Mesenchymal stem cell (in vitro differentiated cells and primary cell): ENCODE measurements around the gene SIGLEC9.
A peak's percentile ranks its signal among the peaks of the same experiment; 100 is the strongest.

ENCODE experiments used
- DNase-seq: peaks from one replicate; pipeline ENCODE4 v3.0.0-alpha.2; 2013
- H2AFZ ChIP-seq: one replicate; pipeline ENCODE4 v1.6.1; 2013; ENCODE audit warnings: low read depth, mild to moderate bottlenecking, control low read depth, inconsistent platforms, low read length, moderate library complexity
- H2AK5ac ChIP-seq: 2 replicates; pipeline ENCODE4 v1.6.1; 2013; ENCODE audit warnings: low read length, moderate library complexity, mild to moderate bottlenecking, inconsistent platforms; ENCODE audit not compliant: severe bottlenecking
- H2BK120ac ChIP-seq: one replicate; pipeline ENCODE4 v1.6.1; 2013; ENCODE audit warnings: low read depth, mild to moderate bottlenecking, inconsistent platforms, low read length, moderate library complexity
- H2BK12ac ChIP-seq, 2 experiments: one replicate each; pipeline ENCODE4 v1.6.1; 2013; ENCODE audit warnings: inconsistent platforms in 2 of 2, low read length in 2 of 2, mild to moderate bottlenecking in 2 of 2, moderate library complexity in 2 of 2, control low read depth in 1 of 2
- H2BK15ac ChIP-seq: one replicate; pipeline ENCODE4 v1.6.1; 2013; ENCODE audit warnings: mild to moderate bottlenecking, low read depth, inconsistent platforms; ENCODE audit not compliant: poor library complexity, severe bottlenecking
- H2BK5ac ChIP-seq: 2 replicates; pipeline ENCODE4 v1.6.1; 2013; ENCODE audit warnings: low read depth, mild to moderate bottlenecking, low read length, control low read depth, inconsistent platforms; ENCODE audit not compliant: poor library complexity, severe bottlenecking
- H3K14ac ChIP-seq, 2 experiments: one replicate each; pipeline ENCODE4 v1.6.1; 2013; ENCODE audit warnings: inconsistent platforms in 2 of 2, low read length in 2 of 2, control low read depth in 1 of 2, mild to moderate bottlenecking in 1 of 2, moderate library complexity in 1 of 2
- H3K18ac ChIP-seq, 2 experiments: one replicate each; pipeline ENCODE4 v1.6.1; 2013; ENCODE audit warnings: inconsistent platforms in 2 of 2, low read length in 2 of 2, control low read depth in 1 of 2, low read depth in 1 of 2, mild to moderate bottlenecking in 1 of 2
- H3K23ac ChIP-seq, 2 experiments: one replicate each; pipeline ENCODE4 v1.6.1; 2013; ENCODE audit warnings: inconsistent platforms in 2 of 2, low read length in 2 of 2, mild to moderate bottlenecking in 2 of 2, moderate library complexity in 2 of 2, control low read depth in 1 of 2
- H3K27ac ChIP-seq: 2 replicates; pipeline ENCODE4 v1.5.1; 2013; ENCODE audit warnings: mild to moderate bottlenecking, moderate library complexity, low read length, control low read depth, inconsistent platforms; ENCODE audit not compliant: poor library complexity, severe bottlenecking
- H3K27me3 ChIP-seq, 2 experiments: 2 replicates each; pipeline versions ENCODE4 v1.6.1 to v1.7.0; 2013; ENCODE audit warnings: low read length in 2 of 2, mild to moderate bottlenecking in 2 of 2, moderate library complexity in 2 of 2, control low read depth in 1 of 2, inconsistent platforms in 1 of 2; ENCODE audit not compliant: control insufficient read depth in 1 of 2, insufficient read depth in 1 of 2
- H3K36me3 ChIP-seq, 2 experiments: 2 replicates each; pipeline versions ENCODE4 v1.6.1 to v1.7.0; 2013; ENCODE audit warnings: low read length in 2 of 2, control low read depth in 1 of 2, inconsistent platforms in 1 of 2, low read depth in 1 of 2, mild to moderate bottlenecking in 1 of 2; ENCODE audit not compliant: insufficient read depth in 2 of 2, control insufficient read depth in 1 of 2
- H3K4ac ChIP-seq, 2 experiments: one replicate each; pipeline ENCODE4 v1.6.1; 2013; ENCODE audit warnings: inconsistent platforms in 2 of 2, low read length in 2 of 2, mild to moderate bottlenecking in 2 of 2, moderate library complexity in 2 of 2, control low read depth in 1 of 2, low read depth in 1 of 2
- H3K4me1 ChIP-seq: 2 replicates; pipeline ENCODE4 v1.6.1; 2013; ENCODE audit warnings: low read depth, low read length, control low read depth; ENCODE audit not compliant: control insufficient read depth, insufficient read depth
- H3K4me2 ChIP-seq: 2 replicates; pipeline ENCODE4 v1.6.1; 2013; ENCODE audit warnings: low read length, mild to moderate bottlenecking, inconsistent platforms; ENCODE audit not compliant: poor library complexity, severe bottlenecking
- H3K4me3 ChIP-seq, 2 experiments: 2 replicates each; pipeline versions ENCODE4 v1.5.1 to v1.7.0; 2013; ENCODE audit warnings: low read length in 2 of 2, mild to moderate bottlenecking in 2 of 2, control low read depth in 1 of 2, low read depth in 1 of 2; ENCODE audit not compliant: insufficient read depth in 1 of 2
- H3K79me1 ChIP-seq: replicated peaks from 2 replicates; pipeline ENCODE4 v1.6.1; 2013; ENCODE audit warnings: mild to moderate bottlenecking, control low read depth, low read length, inconsistent platforms; ENCODE audit not compliant: poor library complexity, severe bottlenecking
- H3K9ac ChIP-seq: 2 replicates; pipeline ENCODE4 v1.7.0; 2013; ENCODE audit warnings: mild to moderate bottlenecking, low read length, moderate library complexity
- H3K9me3 ChIP-seq: 2 replicates; pipeline ENCODE4 v1.7.0; 2013; ENCODE audit warnings: mild to moderate bottlenecking, low read length; ENCODE audit not compliant: control insufficient read depth
- H4K8ac ChIP-seq: one replicate; pipeline ENCODE4 v1.6.1; 2013; ENCODE audit warnings: inconsistent platforms, mild to moderate bottlenecking, low read length, moderate library complexity
- H4K91ac ChIP-seq: one replicate; pipeline ENCODE4 v1.6.1; 2013; ENCODE audit warnings: mild to moderate bottlenecking, low read length, inconsistent platforms
- WGBS: methylation state at CpG from one replicate; pipeline ENCODE4 v1.1.7; 2013; ENCODE audit warnings: mixed read lengths; 5-methylcytosine and 5-hydroxymethylcytosine counted together

Gene SIGLEC9

GRCh38 chr19:51107406-51108065 is 17.2 kb upstream of the SIGLEC9 start:
- H3K18ac ChIP-seq, result peak overlapping the region; percentile 38 to 88
- H4K91ac ChIP-seq, result peak overlapping the region; percentile 45
- H4K8ac ChIP-seq, result peak overlapping the region; percentile 29
- H3K79me1 ChIP-seq, result peaks cover 31% of the 10 kb centered on the region
- peak overlapping the region; percentile 89 for H3K4me2 ChIP-seq
- H3K9ac ChIP-seq, result peak overlapping the region; percentile 90
- peak overlapping the region; percentile 75 for H2AFZ ChIP-seq
- WGBS, result 32% methylated on average over 18 of the region's 18 CpGs
- peak overlapping the region; percentile 19 for H2AK5ac ChIP-seq
- peak overlapping the region; percentile 66 to 91 for H3K4me3 ChIP-seq
- peaks cover 11% of the 10 kb centered on the region for H3K4me1 ChIP-seq
- peaks cover 19 to 26% of the 10 kb centered on the region in 2 experiments for H3K36me3 ChIP-seq
- DNase-seq, result no peak
- no peak overlapping the region for H2BK12ac ChIP-seq
- peak overlapping the region; percentile 65 for H2BK15ac ChIP-seq
- peak overlapping the region in 1 of 2 experiments; percentile 34 for H3K23ac ChIP-seq
- H2BK120ac ChIP-seq, result no peak overlapping the region
- peak overlapping the region in 1 of 2 experiments; percentile 81 for H3K4ac ChIP-seq
- H2BK5ac ChIP-seq, result no peak overlapping the region
- peak overlapping the region in 1 of 2 experiments; percentile 9 for H3K14ac ChIP-seq
- H3K9me3 ChIP-seq, result no peaks in the 10 kb centered on the region
- peak overlapping the region; percentile 53 for H3K27ac ChIP-seq
- H3K27me3 ChIP-seq, result peaks cover 4 to 19% of the 10 kb centered on the region in 2 experiments

- peak within 1 kb of the TSS in 1 of 2 experiments; percentile 9 for H3K14ac ChIP-seq
- peaks cover 11% of the 10 kb centered on the region for H3K4me1 ChIP-seq
- H4K91ac ChIP-seq, result peak within 1 kb of the TSS; percentile 45
- H2BK15ac ChIP-seq, result peak within 1 kb of the TSS; percentile 65
- no peak within 1 kb of the TSS for H2BK5ac ChIP-seq
- H3K9me3 ChIP-seq, result no peaks in the 10 kb centered on the region
- peak within 1 kb of the TSS in 1 of 2 experiments; percentile 34 for H3K23ac ChIP-seq
- H3K18ac ChIP-seq, result peak within 1 kb of the TSS; percentile 64 to 88
- H2BK12ac ChIP-seq, result no peak within 1 kb of the TSS
- H2BK120ac ChIP-seq, result no peak within 1 kb of the TSS
- peak within 1 kb of the TSS; percentile 19 for H2AK5ac ChIP-seq
- peak within 1 kb of the TSS; percentile 53 for H3K27ac ChIP-seq
- H3K4me2 ChIP-seq, result peak within 1 kb of the TSS; percentile 89
- H3K4me3 ChIP-seq, result peak within 1 kb of the TSS; percentile 66 to 91
- DNase-seq, result peak; percentile 99
- under 1% methylated on average over 37 of the region's 43 CpGs for WGBS
- H4K8ac ChIP-seq, result peak within 1 kb of the TSS; percentile 64
- peaks cover 4 to 26% of the 10 kb centered on the region in 2 experiments for H3K27me3 ChIP-seq
- H3K79me1 ChIP-seq, result peaks cover 31% of the 10 kb centered on the region
- peak within 1 kb of the TSS; percentile 75 for H2AFZ ChIP-seq
- peak within 1 kb of the TSS in 1 of 2 experiments; percentile 81 for H3K4ac ChIP-seq
- H3K36me3 ChIP-seq, result peaks cover 16 to 19% of the 10 kb centered on the region in 2 experiments
- peak within 1 kb of the TSS; percentile 90 for H3K9ac ChIP-seq
Observed at GRCh38 chr19:51108066-51108804, 16.5 kb upstream of the SIGLEC9 start, which contains the start of gene CTU1. TSS of gene CTU1 (minus strand) at chr19:51108409. CDS start at chr19:51104569, 3,840 bp downstream.

GRCh38 chr19:51108805-51109146 is 15.9 kb upstream of the SIGLEC9 start:
- Histone ChIP-seq H2BK120ac (no peak overlapping the region), H3K14ac (no peak overlapping the region), H3K4me1 (peaks cover 11% of the 10 kb centered on the region), H2AFZ (no peak overlapping the region), H2BK5ac (no peak overlapping the region), H2AK5ac (no peak overlapping the region), H2BK12ac (no peak overlapping the region), H3K4me3 (peak overlapping the region; percentile 55 to 91), H3K4ac (no peak overlapping the region), H3K18ac (peak overlapping the region in 1 of 2 experiments; percentile 13), H3K9me3 (no peaks in the 10 kb centered on the region), H3K23ac (no peak overlapping the region), H4K8ac (peak overlapping the region; percentile 64), H3K79me1 (peaks cover 29% of the 10 kb centered on the region), H3K9ac (peak overlapping the region; percentile 90), H3K27me3 (peaks cover 4 to 31% of the 10 kb centered on the region in 2 experiments), H4K91ac (no peak overlapping the region), H3K36me3 (peaks cover 14% of the 10 kb centered on the region in 2 experiments), H3K4me2 (peak overlapping the region; percentile 86), H3K27ac (no peak overlapping the region), H2BK15ac (peak overlapping the region; percentile 4)
- 31% methylated on average over 15 of the region's 15 CpGs for WGBS
- no peak for DNase-seq

GRCh38 chr19:51110666-51110971 is 14.1 kb upstream of the SIGLEC9 start:
- H2AK5ac ChIP-seq, result no peak overlapping the region
- no peaks in the 10 kb centered on the region for H3K9me3 ChIP-seq
- no peak overlapping the region for H4K91ac ChIP-seq
- H3K23ac ChIP-seq, result no peak overlapping the region
- no peak for DNase-seq
- no peak overlapping the region for H3K18ac ChIP-seq
- 45% methylated on average over 1 of the region's 1 CpG for WGBS
- peaks cover 1 to 4% of the 10 kb centered on the region in 2 experiments for H3K36me3 ChIP-seq
- H2BK120ac ChIP-seq, result no peak overlapping the region
- no peak overlapping the region for H3K27ac ChIP-seq
- H2BK12ac ChIP-seq, result no peak overlapping the region
- H3K4ac ChIP-seq, result no peak overlapping the region
- H2AFZ ChIP-seq, result no peak overlapping the region
- H2BK15ac ChIP-seq, result no peak overlapping the region
- peaks cover 4 to 43% of the 10 kb centered on the region in 2 experiments for H3K27me3 ChIP-seq
- H3K9ac ChIP-seq, result no peak overlapping the region
- no peak overlapping the region for H3K4me2 ChIP-seq
- H3K4me1 ChIP-seq, result peaks cover 11% of the 10 kb centered on the region
- no peak overlapping the region for H4K8ac ChIP-seq
- peaks cover 13% of the 10 kb centered on the region for H3K79me1 ChIP-seq
- no peak overlapping the region for H2BK5ac ChIP-seq
- no peak overlapping the region for H3K14ac ChIP-seq
- H3K4me3 ChIP-seq, result no peak overlapping the region
